Neuron (in vitro differentiated cells): ENCODE results near the gene INS.

ENCODE experiments used
- H2AFZ ChIP-seq: one replicate; pipeline ENCODE4 v1.6.1; 2013; ENCODE audit warnings: low read depth, mild to moderate bottlenecking, inconsistent platforms, low read length, moderate library complexity
- H3K27me3 ChIP-seq: one replicate; pipeline ENCODE4 v1.6.1; 2013; ENCODE audit warnings: low read length; ENCODE audit not compliant: insufficient read depth
- H3K36me3 ChIP-seq: one replicate; pipeline ENCODE4 v1.6.1; 2013; ENCODE audit warnings: low read length; ENCODE audit not compliant: insufficient read depth
- H3K4me1 ChIP-seq: one replicate; pipeline ENCODE4 v1.6.1; 2013; ENCODE audit warnings: low read length; ENCODE audit not compliant: insufficient read depth
- H3K4me3 ChIP-seq: 2 replicates; pipeline ENCODE4 v1.5.1; 2013; ENCODE audit warnings: mild to moderate bottlenecking, low read length, moderate library complexity
- H3K9me3 ChIP-seq: one replicate; pipeline ENCODE4 v1.6.1; 2013; ENCODE audit warnings: low read length

Gene INS

GRCh38 chr11:2137202-2138067, 23.6 kb downstream of the INS start:
- Histone ChIP-seq H3K27me3 (peaks cover 72% of the 10 kb centered on the region), H3K4me3 (peak overlapping the region; percentile 1)

GRCh38 chr11:2136952-2137201, 24.1 kb downstream of the INS start:
- Histone ChIP-seq H3K4me3 (no peak overlapping the region), H3K4me1 (peaks cover 10% of the 10 kb centered on the region), H3K9me3 (no peaks in the 10 kb centered on the region), H2AFZ (no peak overlapping the region), H3K36me3 (no peaks in the 10 kb centered on the region), H3K27me3 (peaks cover 67% of the 10 kb centered on the region)

More at GRCh38 chr11:2137202-2138067, 23.6 kb downstream of the INS start:
- Histone ChIP-seq H3K36me3 (no peaks in the 10 kb centered on the region), H3K9me3 (no peaks in the 10 kb centered on the region), H2AFZ (no peak overlapping the region), H3K4me1 (peaks cover 10% of the 10 kb centered on the region)

DNA sequence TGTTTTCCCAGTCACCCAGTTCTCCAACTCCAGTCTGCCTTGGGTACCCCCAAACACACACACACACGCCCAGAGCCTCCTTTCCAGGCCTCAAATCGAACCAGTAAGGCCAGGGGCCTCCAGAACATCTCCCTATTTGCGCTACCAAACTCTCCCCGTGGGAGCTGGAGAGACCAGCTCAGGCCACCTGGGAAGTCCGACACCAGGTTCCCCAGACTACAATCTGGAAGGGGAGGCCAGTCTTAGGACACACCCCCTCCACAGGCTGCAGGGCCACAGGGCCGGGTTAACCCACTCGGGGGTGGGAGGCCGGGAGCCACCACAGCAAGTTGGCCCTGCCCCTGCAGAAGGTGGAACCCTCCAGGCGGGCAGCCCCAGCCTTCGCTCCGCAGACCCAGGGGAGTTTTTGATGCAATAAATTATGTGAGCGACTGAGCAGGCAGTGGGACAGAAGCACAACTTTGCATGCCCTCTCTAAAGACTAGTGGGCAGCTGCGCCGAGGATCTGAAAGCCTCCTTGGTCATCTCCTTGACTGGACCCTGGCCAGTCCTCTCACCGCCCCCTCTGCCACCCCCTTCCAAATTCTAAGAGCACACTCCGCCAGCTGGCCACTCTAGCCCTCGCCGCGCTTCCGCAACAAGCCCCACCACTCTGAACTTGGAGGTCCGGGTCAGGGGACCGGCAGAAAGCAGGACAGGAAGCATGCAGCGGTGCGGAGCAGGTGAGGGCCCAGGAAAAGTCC, 24.6 kb downstream of the INS start:
- H3K4me3 ChIP-seq: no peak overlapping the region
- no peaks in the 10 kb centered on the region for H3K36me3 ChIP-seq
- no peaks in the 10 kb centered on the region for H3K9me3 ChIP-seq
- H3K27me3 ChIP-seq: peaks cover 62% of the 10 kb centered on the region
- H3K4me1 ChIP-seq: peaks cover 10% of the 10 kb centered on the region
- no peak overlapping the region for H2AFZ ChIP-seq

DNA sequence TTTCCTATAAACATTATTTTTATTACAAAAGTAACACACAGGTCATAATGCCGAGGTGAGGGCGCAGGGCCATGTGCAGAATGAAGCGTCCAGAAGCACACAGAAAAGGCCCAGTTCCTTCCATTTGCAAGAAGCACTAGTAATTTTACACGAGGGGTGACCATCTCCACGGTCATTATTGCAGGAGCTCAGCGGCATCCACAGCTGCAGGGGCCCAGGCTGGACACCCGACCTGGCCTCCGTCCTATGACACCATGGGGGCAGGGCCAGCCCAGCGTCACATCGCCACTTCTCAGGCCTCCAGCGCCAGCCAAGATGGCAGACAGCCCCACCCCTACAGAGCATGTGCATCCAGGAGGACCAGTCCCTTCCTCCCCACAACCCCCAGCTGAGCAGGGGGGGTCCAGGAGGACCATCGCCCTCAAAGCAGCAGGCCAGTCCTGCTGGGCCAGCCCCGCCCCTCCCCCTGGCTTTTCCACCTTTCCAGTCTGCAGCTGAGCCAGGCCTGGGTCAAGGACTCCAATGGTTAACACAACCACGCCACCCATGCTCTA, 25.3 kb downstream of the INS start:
- Histone ChIP-seq H3K4me3 (no peak overlapping the region), H3K27me3 (peaks cover 55% of the 10 kb centered on the region), H2AFZ (no peak overlapping the region)

GRCh38 chr11:2135018-2135569, 25.9 kb downstream of the INS start:
- Histone ChIP-seq H2AFZ (no peak overlapping the region), H3K4me1 (peaks cover 10% of the 10 kb centered on the region), H3K4me3 (no peak overlapping the region), H3K36me3 (no peaks in the 10 kb centered on the region), H3K9me3 (no peaks in the 10 kb centered on the region), H3K27me3 (peaks cover 50% of the 10 kb centered on the region)

More for the DNA sequence above, 25.3 kb downstream of the INS start:
- H3K9me3 ChIP-seq: no peaks in the 10 kb centered on the region
- peaks cover 10% of the 10 kb centered on the region for H3K4me1 ChIP-seq
- no peaks in the 10 kb centered on the region for H3K36me3 ChIP-seq

DNA sequence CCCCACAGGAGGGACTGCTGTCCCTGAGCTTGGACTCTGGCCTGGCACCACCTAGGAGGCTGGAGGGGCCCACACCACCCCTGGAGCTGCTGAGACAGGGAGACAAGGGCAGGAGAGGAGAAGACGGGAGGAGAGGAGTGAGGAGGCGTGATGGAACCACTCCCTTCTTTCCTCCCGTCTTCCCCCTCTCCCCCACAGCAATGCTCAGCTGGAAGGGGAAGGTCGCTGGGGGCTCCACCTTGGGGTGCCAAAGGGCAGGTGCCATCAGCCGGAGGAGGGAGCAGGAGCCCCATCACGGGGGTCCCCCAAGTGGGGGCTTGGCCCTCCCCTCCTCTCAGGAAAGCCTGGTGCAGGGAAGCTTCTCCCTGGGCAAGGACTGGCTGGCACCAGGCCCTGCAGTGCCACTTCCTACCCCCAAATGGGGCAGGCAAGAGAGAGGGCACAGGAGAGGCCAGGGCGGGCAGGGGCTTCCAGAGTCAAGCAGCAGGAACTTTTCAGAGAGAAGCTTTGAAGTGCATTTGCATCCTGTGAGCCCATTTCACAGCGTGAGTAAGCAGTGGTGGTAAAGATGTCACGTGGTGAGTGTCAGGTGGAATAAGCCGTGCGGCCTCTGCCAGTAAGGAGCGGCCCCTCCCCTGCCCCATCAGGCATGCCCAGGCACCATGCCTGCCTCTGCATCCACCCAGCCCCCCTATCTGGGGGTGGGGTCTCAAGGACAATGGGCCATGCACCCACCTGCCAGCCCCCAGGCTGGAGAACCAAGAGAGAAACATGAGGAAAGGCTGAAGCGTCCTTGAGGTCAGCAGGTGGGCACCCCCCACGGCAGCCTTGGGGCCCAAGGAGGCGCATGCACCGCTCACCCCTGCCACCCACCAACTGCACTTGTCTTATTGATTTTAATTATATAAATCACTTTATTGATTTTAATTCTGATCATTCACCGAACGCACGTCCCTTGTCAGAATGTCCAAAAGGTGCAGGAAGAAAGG, 26.7 kb downstream of the INS start:
- Histone ChIP-seq H3K36me3 (no peaks in the 10 kb centered on the region), H3K4me3 (no peak overlapping the region), H3K9me3 (no peaks in the 10 kb centered on the region), H3K27me3 (peaks cover 44% of the 10 kb centered on the region), H3K4me1 (peaks cover 10% of the 10 kb centered on the region), H2AFZ (no peak overlapping the region)

GRCh38 chr11:2133241-2134021, 27.6 kb downstream of the INS start:
- H3K27me3 ChIP-seq: peaks cover 44% of the 10 kb centered on the region
- H3K36me3 ChIP-seq: no peaks in the 10 kb centered on the region
- H3K4me3 ChIP-seq: no peak overlapping the region
- H3K4me1 ChIP-seq: peaks cover 10% of the 10 kb centered on the region
- no peak overlapping the region for H2AFZ ChIP-seq
- H3K9me3 ChIP-seq: no peaks in the 10 kb centered on the region

DNA sequence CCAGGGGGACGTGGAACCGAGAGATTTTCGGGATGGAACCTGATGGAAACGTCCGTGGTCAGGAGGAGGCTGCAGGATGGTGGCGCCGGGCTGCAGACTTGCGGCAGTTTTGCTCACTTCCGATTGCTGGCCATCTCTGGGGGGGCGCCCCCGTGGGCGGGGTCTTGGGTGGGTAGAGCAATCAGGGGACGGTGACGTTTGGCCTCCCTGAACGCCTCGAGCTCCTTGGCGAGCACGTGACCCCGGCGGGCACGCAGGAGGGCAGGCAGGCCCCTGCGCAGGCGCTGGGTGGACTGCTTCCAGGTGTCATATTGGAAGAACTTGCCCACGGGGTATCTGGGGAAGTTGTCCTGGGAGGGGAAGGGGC, 28.2 kb downstream of the INS start:
- peaks cover 39% of the 10 kb centered on the region for H3K27me3 ChIP-seq
- H2AFZ ChIP-seq: no peak overlapping the region
- no peaks in the 10 kb centered on the region for H3K36me3 ChIP-seq
- H3K4me3 ChIP-seq: no peak overlapping the region
- H3K9me3 ChIP-seq: no peaks in the 10 kb centered on the region
- H3K4me1 ChIP-seq: peaks cover 10% of the 10 kb centered on the region

- H3K27me3 ChIP-seq: peaks cover 34% of the 10 kb centered on the region
- H3K4me3 ChIP-seq: no peak overlapping the region
- H2AFZ ChIP-seq: no peak overlapping the region
- no peaks in the 10 kb centered on the region for H3K36me3 ChIP-seq
- no peaks in the 10 kb centered on the region for H3K9me3 ChIP-seq
- peaks cover 4% of the 10 kb centered on the region for H3K4me1 ChIP-seq
These were observed 28.8 kb downstream of the INS start for GRCh38 chr11:2132246-2132645.

DNA sequence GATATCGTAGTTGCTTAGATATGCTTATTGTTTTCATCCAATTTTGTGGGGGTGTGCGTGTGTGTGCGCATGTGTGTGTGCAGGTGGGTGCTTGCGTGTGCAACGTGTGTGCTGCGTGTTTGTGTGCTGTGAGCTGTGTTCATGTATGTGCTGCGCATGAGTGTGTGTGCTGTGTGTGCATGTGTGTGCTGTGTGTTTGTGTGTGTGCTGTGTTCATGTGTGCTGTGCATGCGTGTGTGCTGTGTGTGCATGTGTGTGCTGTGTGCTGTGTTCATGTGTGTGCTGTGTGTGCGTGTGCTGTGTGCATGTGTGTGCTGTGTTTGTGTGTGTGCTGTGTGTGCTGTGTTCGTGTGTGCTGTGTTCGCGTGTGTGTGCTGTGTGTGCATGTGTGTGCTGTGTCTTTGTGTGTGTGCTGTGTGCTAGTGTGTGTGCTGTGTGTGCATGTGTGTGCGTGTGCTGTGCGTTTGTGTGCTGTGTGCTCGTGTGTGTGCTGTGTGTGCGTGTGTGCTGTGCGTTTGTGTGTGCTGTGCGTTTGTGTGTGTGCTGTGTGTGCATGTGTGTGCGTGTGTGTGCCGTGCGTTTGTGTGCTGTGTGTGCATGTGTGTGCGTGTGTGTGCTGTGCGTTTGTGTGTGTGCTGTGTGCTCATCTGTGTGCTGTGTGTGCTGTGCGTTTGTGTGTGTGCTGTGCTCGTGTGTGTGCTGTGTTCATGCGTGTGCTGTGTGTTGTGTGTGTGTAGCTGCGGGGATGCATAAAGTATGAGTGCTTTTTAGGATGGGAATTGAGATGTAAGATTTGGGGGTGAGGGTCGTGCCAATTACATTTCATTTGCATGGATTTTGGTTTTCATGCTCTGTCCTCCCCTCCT, 29.4 kb downstream of the INS start:
- peaks cover 28% of the 10 kb centered on the region for H3K27me3 ChIP-seq
- no peaks in the 10 kb centered on the region for H3K36me3 ChIP-seq
- H2AFZ ChIP-seq: no peak overlapping the region
- H3K4me1 ChIP-seq: peaks cover 2% of the 10 kb centered on the region
- no peak overlapping the region for H3K4me3 ChIP-seq
- no peaks in the 10 kb centered on the region for H3K9me3 ChIP-seq

- H3K4me1 ChIP-seq: no peaks in the 10 kb centered on the region
- H3K36me3 ChIP-seq: no peaks in the 10 kb centered on the region
- H3K27me3 ChIP-seq: peaks cover 21% of the 10 kb centered on the region
- H2AFZ ChIP-seq: no peak overlapping the region
- no peak overlapping the region for H3K4me3 ChIP-seq
- H3K9me3 ChIP-seq: no peaks in the 10 kb centered on the region
These were observed 30.1 kb downstream of the INS start for GRCh38 chr11:2130881-2131352.
